ENCODE data around the gene FAM72B.
A peak's percentile ranks its signal among the peaks of the same experiment; 100 is the strongest.
"Not testable (repeated sequence)": the region's sequence is repeated elsewhere in the genome, so short reads cannot be mapped to it uniquely, and the experiment has no call there.

FAM72B gene

GRCh38 chr1:121184290-121185127 lies at the start of gene FAM72B, which contains the start of gene SRGAP2C:
TSS of gene FAM72B (minus strand) at chr1:121184340. CDS start at chr1:121183489, 851 bp downstream.
TSS of gene SRGAP2C (plus strand) at chr1:121184975. CDS start at chr1:121187447, 2,472 bp downstream.
- in situ Hi-C loops (cut with MboI; ENCODE audit: low sequenced_read_pairs); H3K36me3 ChIP-seq (replicated peaks); H3K27me3 ChIP-seq (ENCODE audit: low read depth); H3K4me1 ChIP-seq; H3K9me3 ChIP-seq: not testable (repeated sequence)
- peak; percentile 93 to 94 for DNase-seq (ENCODE audit: low spot score in 2 of 2)
- H3K4me3 ChIP-seq: peak within 1 kb of the TSS; percentile 37

- H3K27me3 ChIP-seq (ENCODE audit: low read depth); H3K36me3 ChIP-seq (replicated peaks); H3K9me3 ChIP-seq; H3K4me3 ChIP-seq; H3K4me1 ChIP-seq; in situ Hi-C loops (cut with MboI; ENCODE audit: low sequenced_read_pairs); DNase-seq (ENCODE audit: low spot score in 2 of 2): not testable (repeated sequence)
Observed at GRCh38 chr1:121232445-121233125, 48.4 kb upstream of the FAM72B start.

- H3K36me3 ChIP-seq (replicated peaks); in situ Hi-C loops (cut with MboI; ENCODE audit: low sequenced_read_pairs); DNase-seq (ENCODE audit: low spot score in 2 of 2); H3K4me3 ChIP-seq; H3K9me3 ChIP-seq; H3K27me3 ChIP-seq (ENCODE audit: low read depth); H3K4me1 ChIP-seq: not testable (repeated sequence)
Observed at GRCh38 chr1:121230636-121231035, 46.5 kb upstream of the FAM72B start.

GRCh38 chr1:121227544-121228330 lies 43.6 kb upstream of the FAM72B start:
- H3K36me3 ChIP-seq (replicated peaks); H3K9me3 ChIP-seq; H3K4me3 ChIP-seq; in situ Hi-C loops (cut with MboI; ENCODE audit: low sequenced_read_pairs); DNase-seq (ENCODE audit: low spot score in 2 of 2); H3K4me1 ChIP-seq; H3K27me3 ChIP-seq (ENCODE audit: low read depth): not testable (repeated sequence)

GRCh38 chr1:121226925-121227324 lies 42.8 kb upstream of the FAM72B start:
- H3K4me3 ChIP-seq; H3K9me3 ChIP-seq; in situ Hi-C loops (cut with MboI; ENCODE audit: low sequenced_read_pairs); DNase-seq (ENCODE audit: low spot score in 2 of 2); H3K4me1 ChIP-seq; H3K36me3 ChIP-seq (replicated peaks); H3K27me3 ChIP-seq (ENCODE audit: low read depth): not testable (repeated sequence)

GRCh38 chr1:121226295-121226904 lies 42.3 kb upstream of the FAM72B start:
- H3K9me3 ChIP-seq; H3K4me3 ChIP-seq; H3K36me3 ChIP-seq (replicated peaks); DNase-seq (ENCODE audit: low spot score in 2 of 2); in situ Hi-C loops (cut with MboI; ENCODE audit: low sequenced_read_pairs); H3K4me1 ChIP-seq; H3K27me3 ChIP-seq (ENCODE audit: low read depth): not testable (repeated sequence)

GRCh38 chr1:121224714-121225113 lies 40.6 kb upstream of the FAM72B start:
- in situ Hi-C loops (cut with MboI; ENCODE audit: low sequenced_read_pairs): not testable (repeated sequence)

GRCh38 chr1:121221770-121222169 lies 37.6 kb upstream of the FAM72B start:
- H3K4me3 ChIP-seq; H3K4me1 ChIP-seq; in situ Hi-C loops (cut with MboI; ENCODE audit: low sequenced_read_pairs); H3K9me3 ChIP-seq; H3K36me3 ChIP-seq (replicated peaks); DNase-seq (ENCODE audit: low spot score in 2 of 2); H3K27me3 ChIP-seq (ENCODE audit: low read depth): not testable (repeated sequence)

More at GRCh38 chr1:121224714-121225113, 40.6 kb upstream of the FAM72B start:
- not testable (repeated sequence) for DNase-seq (ENCODE audit: low spot score in 2 of 2); H3K36me3 ChIP-seq (replicated peaks); H3K27me3 ChIP-seq (ENCODE audit: low read depth); H3K9me3 ChIP-seq; H3K4me1 ChIP-seq; H3K4me3 ChIP-seq

GRCh38 chr1:121216676-121217075 lies 32.5 kb upstream of the FAM72B start:
- H3K4me3 ChIP-seq; H3K9me3 ChIP-seq; H3K36me3 ChIP-seq (replicated peaks); H3K4me1 ChIP-seq; DNase-seq (ENCODE audit: low spot score in 2 of 2); H3K27me3 ChIP-seq (ENCODE audit: low read depth); in situ Hi-C loops (cut with MboI; ENCODE audit: low sequenced_read_pairs): not testable (repeated sequence)

- in situ Hi-C loops (cut with MboI; ENCODE audit: low sequenced_read_pairs): not testable (repeated sequence)
Observed at GRCh38 chr1:121215699-121216417, 31.7 kb upstream of the FAM72B start.

GRCh38 chr1:121214544-121215156 lies 30.5 kb upstream of the FAM72B start:
- in situ Hi-C loops (cut with MboI; ENCODE audit: low sequenced_read_pairs); DNase-seq (ENCODE audit: low spot score in 2 of 2); H3K9me3 ChIP-seq; H3K36me3 ChIP-seq (replicated peaks); H3K4me1 ChIP-seq; H3K27me3 ChIP-seq (ENCODE audit: low read depth); H3K4me3 ChIP-seq: not testable (repeated sequence)

More at GRCh38 chr1:121215699-121216417, 31.7 kb upstream of the FAM72B start:
- DNase-seq (ENCODE audit: low spot score in 2 of 2); H3K4me1 ChIP-seq; H3K9me3 ChIP-seq; H3K4me3 ChIP-seq; H3K27me3 ChIP-seq (ENCODE audit: low read depth); H3K36me3 ChIP-seq (replicated peaks): not testable (repeated sequence)

GRCh38 chr1:121213491-121213890 lies 29.4 kb upstream of the FAM72B start:
- H3K4me3 ChIP-seq; H3K4me1 ChIP-seq; in situ Hi-C loops (cut with MboI; ENCODE audit: low sequenced_read_pairs); DNase-seq (ENCODE audit: low spot score in 2 of 2); H3K9me3 ChIP-seq; H3K27me3 ChIP-seq (ENCODE audit: low read depth); H3K36me3 ChIP-seq (replicated peaks): not testable (repeated sequence)

GRCh38 chr1:121210778-121211177 lies 26.6 kb upstream of the FAM72B start:
- in situ Hi-C loops (cut with MboI; ENCODE audit: low sequenced_read_pairs); H3K4me3 ChIP-seq; DNase-seq (ENCODE audit: low spot score in 2 of 2); H3K36me3 ChIP-seq (replicated peaks); H3K4me1 ChIP-seq; H3K27me3 ChIP-seq (ENCODE audit: low read depth); H3K9me3 ChIP-seq: not testable (repeated sequence)

Measured in HAP-1 (cell line).